Stimulated activated CD8-positive, alpha-beta memory T cell treated with anti-CD3 and anti-CD28 coated beads, Interleukin-12 subunit alpha, Interleukin-12 subunit beta, amount 100 ng/mL, for 24 hours (primary cell): ENCODE data around the gene B4GALT2.

Experiments
- DNase-seq: peaks from one replicate; pipeline ENCODE4 v3.0.0-alpha.2; 2020; ENCODE audit errors: extremely low read depth

Gene B4GALT2

DNA sequence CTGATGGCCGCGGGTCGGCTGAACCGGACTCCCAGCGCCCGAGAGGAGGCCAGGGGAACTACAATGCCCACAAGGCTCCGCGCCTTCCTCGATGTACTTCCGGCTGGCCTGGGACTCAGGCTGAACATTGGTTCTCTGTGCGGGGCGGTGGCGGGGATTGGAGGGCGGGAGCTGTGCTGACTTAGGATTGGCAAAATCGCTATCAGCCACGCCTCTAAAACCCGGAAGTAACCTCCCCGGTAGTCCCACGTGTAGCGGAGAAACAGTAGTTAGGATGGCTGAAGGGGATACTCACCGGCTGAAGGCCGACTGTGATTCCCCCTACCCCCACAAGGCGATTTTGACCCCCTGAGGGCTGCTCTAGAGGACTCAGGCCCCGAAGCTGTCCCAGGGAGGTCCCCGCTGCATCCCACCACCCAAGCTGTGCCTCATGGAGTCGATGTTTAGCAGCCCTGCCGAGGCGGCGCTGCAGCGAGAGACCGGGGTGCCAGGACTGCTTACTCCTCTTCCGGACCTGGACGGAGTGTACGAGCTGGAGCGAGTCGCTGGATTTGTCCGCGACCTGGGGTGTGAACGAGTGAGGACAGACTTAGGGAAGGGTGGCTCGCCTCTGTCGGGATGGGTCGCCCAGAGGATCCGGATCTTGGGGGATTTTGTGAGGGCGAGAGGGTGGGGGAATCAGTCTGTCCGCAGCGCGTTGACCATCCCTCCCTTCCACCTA, 9.1 kb upstream of the B4GALT2 start, which contains the start of gene DPH2:
DPH2 (plus strand) TSS at position 265 of the 721 bp plus-strand sequence; CDS start at position 431, 166 bp downstream.
- peak; percentile 94 for DNase-seq

DNA sequence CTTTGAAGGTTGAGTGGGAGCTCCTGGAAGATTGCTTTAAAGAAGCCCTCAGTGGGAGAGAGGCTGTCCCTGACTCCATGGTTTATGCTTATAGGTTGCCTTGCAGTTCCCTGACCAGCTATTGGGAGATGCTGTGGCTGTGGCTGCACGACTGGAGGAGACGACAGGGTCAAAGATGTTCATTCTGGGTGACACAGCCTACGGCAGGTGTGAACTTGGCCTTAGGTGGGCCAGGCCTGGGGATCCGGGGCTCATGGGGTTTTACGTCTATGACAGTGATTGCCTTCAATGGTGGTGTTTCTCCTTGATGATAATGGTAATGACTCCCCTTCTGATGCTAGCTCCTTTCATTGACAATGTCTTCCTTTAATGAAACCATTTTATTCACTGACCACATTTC, 8.5 kb upstream of the B4GALT2 start:
- no peak for DNase-seq

DNA sequence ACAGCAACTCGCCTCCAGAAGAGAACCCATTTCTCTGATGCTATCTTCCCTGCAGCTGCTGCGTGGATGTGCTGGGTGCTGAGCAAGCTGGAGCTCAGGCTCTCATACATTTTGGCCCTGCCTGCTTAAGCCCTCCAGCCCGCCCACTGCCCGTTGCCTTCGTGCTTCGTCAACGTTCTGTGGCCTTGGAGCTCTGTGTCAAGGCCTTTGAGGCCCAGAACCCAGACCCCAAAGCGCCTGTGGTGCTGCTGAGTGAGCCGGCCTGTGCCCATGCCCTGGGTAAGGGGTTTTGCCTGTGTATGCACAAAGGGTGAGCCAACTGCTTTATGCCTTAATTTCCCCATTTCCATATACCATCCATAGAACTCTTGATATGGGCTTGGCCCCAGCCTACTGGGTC, 8.1 kb upstream of the B4GALT2 start:
- DNase-seq: no peak

DNA sequence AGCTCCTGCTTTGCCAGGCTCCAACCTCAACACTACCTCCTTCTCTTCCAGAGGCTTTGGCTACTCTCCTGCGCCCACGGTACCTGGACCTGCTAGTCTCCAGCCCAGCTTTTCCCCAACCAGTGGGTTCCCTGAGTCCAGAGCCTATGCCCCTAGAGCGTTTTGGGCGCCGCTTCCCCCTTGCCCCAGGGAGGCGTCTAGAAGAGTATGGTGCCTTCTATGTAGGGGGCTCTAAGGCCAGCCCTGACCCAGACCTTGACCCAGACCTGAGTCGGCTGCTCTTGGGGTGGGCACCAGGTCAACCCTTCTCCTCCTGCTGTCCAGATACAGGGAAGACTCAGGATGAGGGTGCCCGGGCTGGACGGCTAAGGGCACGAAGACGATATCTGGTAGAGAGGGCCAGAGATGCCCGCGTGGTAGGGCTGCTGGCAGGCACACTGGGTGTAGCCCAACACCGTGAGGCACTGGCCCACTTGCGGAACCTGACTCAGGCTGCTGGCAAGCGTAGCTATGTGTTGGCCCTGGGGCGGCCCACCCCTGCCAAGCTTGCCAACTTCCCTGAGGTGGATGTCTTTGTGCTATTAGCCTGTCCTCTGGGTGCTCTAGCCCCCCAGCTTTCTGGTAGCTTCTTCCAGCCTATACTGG, 7.6 kb upstream of the B4GALT2 start:
- DNase-seq: no peak

DNA sequence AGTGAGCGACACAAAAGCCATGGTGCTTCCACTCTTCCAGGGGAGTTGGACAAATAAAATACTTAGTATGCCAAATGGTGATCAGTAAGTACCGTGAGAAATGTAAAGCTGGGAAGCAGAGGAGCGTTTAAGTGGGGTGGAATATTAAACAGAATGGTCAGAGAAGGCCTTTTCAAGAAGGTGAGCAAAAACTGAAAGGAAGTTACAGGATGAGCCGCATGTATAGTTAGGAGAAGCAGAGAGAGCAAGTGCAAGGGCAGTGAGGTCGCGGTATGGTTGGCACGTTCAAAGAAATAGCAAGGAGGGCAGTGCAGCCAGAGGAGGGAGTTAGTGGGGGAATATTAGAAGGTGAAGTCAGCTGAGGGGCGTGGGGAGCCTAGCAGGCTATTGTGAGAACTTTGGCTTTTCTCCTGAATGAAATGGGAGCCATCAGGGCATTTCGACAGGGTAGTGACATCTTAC, 5.0 kb upstream of the B4GALT2 start:
- no peak for DNase-seq

DNA sequence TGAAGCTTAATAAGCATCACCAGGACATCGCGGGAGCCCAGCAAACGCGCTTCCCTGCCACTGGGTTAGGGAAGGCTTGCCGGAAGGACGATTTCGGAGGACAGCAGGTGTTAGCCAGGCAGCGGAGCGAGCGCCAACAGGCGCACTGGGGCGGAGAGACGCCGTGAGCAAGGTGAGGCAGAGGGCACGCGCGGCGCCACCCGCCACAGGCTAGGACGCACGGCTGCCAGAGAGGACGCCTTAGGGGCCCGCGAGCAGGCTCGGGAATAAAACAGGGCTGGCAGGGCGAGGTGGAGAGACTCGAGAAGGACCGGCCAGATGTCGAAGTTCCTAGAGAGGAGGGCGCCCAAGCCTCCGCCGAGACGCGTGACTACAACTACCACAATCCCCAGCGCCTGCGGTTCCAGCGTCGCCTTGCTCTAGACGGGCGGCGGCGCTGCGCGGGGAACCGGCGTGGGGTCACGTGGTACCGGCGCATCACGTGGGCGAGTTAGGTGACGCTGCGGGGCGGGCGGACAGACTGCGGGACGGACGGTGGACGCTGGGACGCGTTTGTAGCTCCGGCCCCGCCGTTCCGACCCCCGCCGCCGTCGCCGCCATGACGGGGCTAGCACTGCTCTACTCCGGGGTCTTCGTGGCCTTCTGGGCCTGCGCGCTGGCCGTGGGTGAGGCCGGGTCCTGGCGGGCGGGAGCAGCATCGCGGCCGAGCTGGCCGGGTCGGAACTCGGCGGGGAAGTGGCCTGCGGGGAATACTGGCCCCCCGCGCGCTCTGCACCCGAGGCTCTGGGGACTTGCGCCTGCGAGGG, 4.4 kb upstream of the B4GALT2 start, which contains the start of gene ATP6V0B:
ATP6V0B (plus strand) TSS at position 518 of the 806 bp plus-strand sequence; CDS start at position 599, 81 bp downstream.
- peak; percentile 95 for DNase-seq

DNA sequence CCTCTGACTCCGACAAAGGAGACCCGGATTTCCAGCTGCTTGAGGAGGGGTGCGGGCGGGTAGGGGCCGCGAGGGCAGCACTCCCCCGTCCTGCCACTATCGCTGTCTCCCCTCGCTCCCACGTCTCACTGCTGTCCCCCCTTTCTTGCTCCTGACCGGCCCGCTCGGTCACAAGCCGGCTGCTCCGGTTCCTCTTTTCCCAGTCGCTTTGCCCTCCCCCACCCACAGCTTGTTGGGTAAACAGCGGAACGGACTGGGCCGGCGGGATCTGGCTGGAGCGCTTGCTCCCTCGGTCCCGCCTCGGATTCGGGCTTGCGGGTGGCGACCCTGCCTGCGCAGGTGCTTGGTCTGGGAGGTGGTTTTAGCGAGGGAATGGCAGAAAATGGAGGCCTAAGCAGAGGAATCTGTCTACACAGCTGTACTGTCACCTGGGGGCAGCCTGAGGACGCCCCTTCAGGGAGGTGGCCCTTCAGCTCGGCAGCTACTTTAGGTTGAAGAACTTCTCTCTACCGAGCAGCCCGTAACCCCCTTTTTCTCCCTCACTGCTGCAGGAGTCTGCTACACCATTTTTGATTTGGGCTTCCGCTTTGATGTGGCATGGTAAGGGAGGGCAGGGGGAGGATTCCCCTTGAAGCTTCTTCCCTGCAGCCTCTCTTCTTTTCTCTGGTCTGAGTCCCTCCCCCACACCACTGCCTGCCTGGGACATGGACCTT, 3.6 kb upstream of the B4GALT2 start:
- DNase-seq: no peak

DNA sequence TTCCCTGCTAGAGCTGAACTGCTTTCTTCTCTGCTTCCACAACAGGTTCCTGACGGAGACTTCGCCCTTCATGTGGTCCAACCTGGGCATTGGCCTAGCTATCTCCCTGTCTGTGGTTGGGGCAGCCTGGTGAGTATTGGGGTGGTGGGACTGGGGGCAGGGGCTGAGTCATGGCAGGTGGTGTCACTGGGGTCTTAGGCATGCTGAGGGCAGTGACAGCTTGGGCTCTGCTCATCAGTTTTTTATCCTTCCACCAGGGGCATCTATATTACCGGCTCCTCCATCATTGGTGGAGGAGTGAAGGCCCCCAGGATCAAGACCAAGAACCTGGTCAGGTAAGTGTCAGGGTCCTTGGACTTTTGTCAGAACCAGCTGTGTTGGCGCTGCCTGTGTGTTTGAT, 3.0 kb upstream of the B4GALT2 start:
- DNase-seq: no peak

DNA sequence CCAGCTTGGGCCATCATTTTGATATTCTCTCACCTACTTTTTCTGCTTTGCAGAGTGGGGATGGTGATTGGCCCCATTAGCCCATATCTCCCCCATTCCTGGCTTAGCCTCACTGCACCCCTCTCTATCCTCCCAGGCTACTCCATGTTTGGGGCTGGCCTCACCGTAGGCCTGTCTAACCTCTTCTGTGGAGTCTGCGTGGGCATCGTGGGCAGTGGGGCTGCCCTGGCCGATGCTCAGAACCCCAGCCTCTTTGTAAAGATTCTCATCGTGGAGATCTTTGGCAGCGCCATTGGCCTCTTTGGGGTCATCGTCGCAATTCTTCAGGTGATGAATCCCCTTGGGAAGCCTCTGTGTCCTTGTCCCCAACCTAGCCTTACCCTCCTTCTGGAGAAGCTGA, 2.1 kb upstream of the B4GALT2 start:
- DNase-seq: no peak

DNA sequence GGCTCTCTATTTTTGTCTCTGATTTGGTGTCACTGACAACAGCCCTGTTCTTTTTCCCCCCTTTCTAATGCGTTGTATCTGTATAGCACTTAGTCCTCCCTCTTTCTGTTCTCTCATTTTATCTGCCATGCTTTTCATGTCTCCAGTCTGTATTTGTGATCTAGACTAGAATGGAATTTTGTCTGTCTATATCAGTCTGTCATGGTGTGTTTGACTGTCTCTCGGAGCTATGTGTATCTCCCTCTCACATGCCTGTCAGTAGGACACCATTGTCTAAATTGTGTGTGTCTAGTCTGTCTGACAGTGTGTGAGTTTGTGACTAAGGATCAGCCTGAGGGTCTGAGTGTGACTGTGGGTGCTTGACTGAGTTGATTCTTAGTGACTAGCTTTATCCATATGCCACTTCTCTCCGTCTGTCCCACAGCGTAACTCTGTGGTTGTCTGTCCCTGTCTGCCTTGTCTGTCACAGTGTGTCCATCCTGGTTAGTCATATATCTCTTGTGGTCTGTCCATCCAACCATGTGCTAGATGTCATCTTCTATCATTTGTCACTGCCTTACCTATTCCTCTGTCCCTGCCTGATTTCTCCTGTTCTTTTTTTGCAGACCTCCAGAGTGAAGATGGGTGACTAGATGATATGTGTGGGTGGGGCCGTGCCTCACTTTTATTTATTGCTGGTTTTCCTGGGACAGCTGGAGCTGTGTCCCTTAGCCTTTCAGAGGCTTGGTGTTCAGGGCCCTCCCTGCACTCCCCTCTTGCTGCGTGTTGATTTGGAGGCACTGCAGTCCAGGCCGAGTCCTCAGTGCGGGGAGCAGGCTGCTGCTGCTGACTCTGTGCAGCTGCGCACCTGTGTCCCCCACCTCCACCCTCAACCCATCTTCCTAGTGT, 1.4 kb upstream of the B4GALT2 start:
- no peak for DNase-seq

DNA sequence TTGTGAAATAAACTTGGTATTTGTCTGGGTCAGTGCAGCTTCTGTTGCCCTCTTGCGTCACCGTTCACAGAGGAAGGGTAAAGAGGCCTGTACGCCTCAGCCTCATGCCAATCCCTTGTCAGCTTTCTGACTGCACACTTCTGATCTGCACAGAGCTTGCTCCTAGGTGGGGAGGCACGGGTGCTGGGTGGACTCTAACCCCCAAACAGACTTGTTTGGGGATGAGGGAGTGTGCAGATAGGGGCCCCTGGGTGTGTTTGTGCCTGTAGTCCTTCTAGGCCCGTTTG, 803 bp upstream of the B4GALT2 start:
- no peak for DNase-seq

DNA sequence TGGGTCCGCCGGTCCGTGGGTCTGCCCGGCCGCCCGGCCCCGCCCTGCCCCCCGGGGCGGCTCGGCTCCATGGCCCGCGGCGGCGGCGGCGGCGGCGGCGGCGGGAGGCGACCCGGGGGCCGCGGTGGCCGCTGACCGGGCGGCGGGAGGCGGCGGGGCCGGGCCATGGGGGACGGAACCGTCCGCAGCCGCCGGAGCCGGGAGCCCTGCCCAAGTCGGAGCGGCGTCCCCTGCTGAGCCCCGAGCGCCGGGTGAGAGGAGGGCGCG, 184 bp downstream of the B4GALT2 start:
- DNase-seq: no peak

DNA sequence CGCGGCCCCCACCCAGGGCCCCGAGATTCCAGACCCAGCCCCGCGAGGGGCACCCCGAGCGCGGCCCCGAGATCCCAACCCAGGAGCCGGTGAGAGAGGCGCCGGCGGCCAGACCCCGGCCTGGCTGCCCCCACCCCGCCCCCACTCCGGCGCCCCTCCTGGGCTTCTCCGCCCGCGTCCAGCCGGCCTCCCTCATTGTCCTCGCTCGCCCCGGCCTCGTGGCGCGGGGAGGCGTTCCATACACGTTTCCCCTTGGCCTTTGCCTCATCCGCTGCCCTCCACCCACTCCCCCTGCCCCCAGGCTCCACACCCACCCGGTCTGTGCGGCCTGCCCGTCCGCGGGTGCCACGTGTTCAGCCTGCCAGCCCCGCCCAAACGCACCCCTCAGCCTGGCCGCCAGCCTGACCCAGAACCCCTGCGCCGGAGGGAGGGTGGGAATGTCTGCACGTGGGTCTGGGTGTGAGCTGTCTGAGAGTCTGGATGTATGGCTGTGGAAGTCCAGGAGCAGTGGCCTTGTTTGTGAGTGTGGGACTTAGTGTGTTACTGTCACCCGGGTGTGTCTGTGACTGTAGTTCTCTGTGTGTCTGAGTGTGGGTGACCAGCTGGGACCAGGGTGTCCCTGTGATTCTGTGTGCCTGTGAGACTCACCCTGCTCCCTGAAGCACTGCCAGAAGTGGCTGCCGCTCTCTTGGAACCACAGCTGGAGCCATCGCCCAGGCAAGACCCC, 681 bp downstream of the B4GALT2 start:
- DNase-seq: no peak

DNA sequence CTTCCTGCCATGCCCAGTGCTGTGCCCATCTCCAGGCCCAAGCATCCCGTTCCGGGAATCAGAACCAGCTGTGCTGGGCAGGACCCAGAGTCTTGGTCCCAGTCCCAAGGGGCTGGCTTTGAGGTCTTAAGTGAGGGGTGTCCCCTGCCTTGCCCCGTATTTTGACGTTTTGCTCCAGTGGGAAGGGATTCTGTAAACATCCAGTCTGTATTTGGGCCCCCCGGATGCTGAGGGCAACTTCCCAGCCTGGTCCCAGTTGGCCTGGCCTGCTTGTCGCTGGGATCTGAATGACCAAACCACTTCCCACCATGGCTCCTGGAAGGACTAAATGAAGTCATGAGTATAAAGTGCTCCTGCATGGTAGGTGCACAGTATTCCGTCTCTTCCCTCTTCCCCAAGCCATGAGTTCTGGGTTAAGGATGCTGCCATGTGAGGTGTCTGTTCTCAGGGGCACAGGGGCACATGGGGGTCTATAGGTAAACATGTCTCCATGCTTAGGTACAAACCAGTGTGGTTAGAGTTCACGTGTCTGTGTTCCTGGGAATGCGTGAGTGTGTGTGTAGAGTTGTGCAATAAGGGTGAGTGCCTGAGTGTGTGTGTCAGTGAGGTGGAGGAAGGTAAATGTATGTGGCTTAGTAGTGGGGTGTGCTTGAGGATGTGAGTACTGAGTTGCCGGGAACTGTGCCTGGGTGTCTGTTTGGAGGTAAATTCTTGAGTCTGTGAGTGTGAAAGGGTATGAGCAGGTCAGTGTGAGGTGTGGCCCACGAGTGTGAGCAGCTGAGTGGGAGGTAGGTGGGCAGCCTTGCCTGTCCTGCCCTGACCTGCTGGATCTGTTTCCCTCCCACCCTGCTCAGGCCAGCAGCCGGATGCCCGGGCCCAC, 1.5 kb downstream of the B4GALT2 start:
- DNase-seq: no peak

DNA sequence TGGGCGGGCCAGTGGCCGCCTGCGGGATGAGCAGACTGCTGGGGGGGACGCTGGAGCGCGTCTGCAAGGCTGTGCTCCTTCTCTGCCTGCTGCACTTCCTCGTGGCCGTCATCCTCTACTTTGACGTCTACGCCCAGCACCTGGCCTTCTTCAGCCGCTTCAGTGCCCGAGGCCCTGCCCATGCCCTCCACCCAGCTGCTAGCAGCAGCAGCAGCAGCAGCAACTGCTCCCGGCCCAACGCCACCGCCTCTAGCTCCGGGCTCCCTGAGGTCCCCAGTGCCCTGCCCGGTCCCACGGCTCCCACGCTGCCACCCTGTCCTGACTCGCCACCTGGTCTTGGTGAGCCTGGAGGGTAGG, 2.1 kb downstream of the B4GALT2 start:
- DNase-seq: no peak

DNA sequence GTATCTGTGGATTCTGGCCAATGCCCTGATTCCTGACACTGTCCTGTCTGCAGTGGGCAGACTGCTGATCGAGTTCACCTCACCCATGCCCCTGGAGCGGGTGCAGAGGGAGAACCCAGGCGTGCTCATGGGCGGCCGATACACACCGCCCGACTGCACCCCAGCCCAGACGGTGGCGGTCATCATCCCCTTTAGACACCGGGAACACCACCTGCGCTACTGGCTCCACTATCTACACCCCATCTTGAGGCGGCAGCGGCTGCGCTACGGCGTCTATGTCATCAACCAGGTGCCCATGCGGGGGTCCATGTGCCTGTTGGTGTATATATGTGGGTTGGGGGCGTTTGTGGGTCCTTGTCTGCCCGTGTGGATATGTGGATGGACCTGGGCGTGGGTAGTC, 2.6 kb downstream of the B4GALT2 start:
- no peak for DNase-seq

DNA sequence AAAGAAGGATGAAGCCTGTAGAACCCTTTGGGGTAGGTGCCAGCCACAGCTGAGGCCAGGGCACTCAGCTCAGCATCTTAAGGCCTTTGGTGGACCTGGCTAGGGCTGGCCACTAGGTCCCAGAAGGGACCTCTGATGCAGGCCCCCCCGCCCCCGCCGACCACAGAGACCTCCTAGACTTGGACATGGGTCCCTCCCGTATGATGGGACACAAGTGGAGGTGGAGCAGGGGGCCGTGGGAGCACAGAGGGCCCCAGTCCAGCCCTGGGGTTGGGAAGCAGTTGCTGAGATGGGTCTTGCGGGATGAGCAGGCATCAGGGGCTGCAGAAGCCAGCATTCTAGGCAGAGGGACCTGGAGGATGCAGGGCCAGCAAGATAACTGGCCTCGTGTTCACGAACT, 3.2 kb downstream of the B4GALT2 start:
- no peak for DNase-seq

DNA sequence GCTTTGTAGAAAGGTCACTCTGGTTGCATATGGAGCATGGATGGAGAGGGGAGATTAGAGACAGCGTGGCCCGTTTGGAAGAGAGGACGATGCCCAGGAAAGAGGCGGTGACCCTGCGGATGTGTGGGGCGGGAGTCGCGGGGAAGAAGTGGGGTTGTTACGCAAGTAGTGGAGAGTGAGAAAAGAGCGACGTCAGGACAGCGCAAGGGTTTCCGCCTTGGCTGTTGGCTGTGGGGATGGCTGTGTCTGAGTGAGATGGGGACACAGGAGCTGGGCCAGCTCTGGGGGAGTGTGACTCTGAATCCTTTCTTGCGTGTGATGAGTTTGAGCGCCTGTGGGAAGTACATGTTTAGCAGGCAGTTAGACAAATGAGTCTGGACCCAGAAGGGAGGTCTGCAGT, 3.8 kb downstream of the B4GALT2 start:
- no peak for DNase-seq

DNA sequence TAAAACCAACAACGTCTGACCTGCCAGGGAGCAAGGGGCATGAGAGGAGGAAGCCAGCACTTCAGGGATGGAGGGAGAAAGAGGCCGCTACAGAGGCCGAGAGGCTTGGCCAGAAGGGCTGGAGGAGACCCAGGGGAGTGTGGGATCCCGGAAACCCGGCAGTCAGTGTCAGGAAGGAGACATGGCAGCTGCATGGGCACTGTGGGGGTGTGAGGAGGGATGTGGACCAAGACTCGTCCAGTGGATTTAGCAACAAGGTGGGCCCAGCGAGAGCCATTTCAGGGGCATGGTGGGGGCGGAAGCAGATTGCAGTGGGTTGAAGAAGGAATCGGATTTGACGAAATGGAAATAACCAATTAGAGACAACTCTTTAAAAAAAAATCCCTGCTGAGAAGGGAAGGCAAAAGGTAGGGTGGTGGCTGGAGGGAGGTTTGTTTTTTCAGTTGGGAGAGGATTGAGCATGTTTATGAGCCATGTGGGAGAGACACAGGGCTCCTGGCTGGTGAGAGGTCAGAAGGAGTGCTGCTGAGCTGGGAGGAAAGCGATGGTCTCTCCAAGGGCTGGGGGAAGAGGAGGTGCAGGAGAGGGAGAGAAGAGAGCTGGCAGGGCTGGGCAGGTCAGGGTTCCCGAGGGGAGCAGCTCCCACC, 4.4 kb downstream of the B4GALT2 start:
- DNase-seq: no peak
